ENCODE results near the gene C6orf52. TPM values are rescaled to one million over a fixed set of nuclear protein-coding genes. Genes with fewer than 3 reads are reported as not detected.

Gene C6orf52
- total RNA-seq, 3 donors from 2014 or later: 1.3 TPM; not detected in 2

GRCh38 chr6:10685092-10685915 lies 9.1 kb downstream of the C6orf52 start:
- no peak for DNase-seq (ENCODE audit: low spot score in 2 of 2)
- H3K36me3 ChIP-seq: no peaks in the 10 kb centered on the region
- intact Hi-C loops (cut with DNase I; ENCODE audit: low total_unique reads): no loop called here
- H3K4me1 ChIP-seq: no peaks in the 10 kb centered on the region
- no peaks in the 10 kb centered on the region for H3K27me3 ChIP-seq
- H3K27ac ChIP-seq: no peak overlapping the region
- H3K9me3 ChIP-seq: no peaks in the 10 kb centered on the region
- TF ChIP-seq CTCF (IDR thresholded peaks at IDR 0.05): no peak
- no peak for TF ChIP-seq POLR2AphosphoS5 (IDR thresholded peaks at IDR 0.05)
- no peak for TF ChIP-seq POLR2A (IDR thresholded peaks at IDR 0.05)
- H3K4me3 ChIP-seq: no peak overlapping the region

DNA sequence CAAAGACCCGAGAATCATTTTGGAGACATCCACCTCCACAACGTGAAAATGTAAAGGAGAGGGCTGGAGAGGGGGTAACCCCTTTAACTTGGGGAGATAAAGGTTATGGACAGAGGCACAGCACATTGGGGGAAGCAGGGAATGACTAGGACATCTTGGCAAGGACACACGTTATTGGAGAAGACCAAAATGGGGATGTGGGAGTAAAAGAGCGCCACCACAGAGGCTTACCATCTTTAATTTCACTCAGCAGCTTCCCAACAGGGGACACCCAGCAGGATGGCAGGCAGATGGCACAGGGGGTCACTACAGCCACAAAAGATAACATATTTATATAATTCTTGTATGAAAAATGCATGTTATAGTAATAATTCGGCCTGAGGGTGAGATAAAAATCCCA lies 9.8 kb downstream of the C6orf52 start:
- Histone ChIP-seq H3K4me3 (no peak overlapping the region), H3K9me3 (no peaks in the 10 kb centered on the region), H3K36me3 (no peaks in the 10 kb centered on the region), H3K27me3 (no peaks in the 10 kb centered on the region), H3K4me1 (no peaks in the 10 kb centered on the region), H3K27ac (no peak overlapping the region)
- intact Hi-C loops (cut with DNase I; ENCODE audit: low total_unique reads): no loop called here
- no peak for DNase-seq (ENCODE audit: low spot score in 2 of 2)
- TF ChIP-seq POLR2AphosphoS5 (IDR thresholded peaks at IDR 0.05) (no peak), CTCF (IDR thresholded peaks at IDR 0.05) (no peak), POLR2A (IDR thresholded peaks at IDR 0.05) (no peak)

DNA sequence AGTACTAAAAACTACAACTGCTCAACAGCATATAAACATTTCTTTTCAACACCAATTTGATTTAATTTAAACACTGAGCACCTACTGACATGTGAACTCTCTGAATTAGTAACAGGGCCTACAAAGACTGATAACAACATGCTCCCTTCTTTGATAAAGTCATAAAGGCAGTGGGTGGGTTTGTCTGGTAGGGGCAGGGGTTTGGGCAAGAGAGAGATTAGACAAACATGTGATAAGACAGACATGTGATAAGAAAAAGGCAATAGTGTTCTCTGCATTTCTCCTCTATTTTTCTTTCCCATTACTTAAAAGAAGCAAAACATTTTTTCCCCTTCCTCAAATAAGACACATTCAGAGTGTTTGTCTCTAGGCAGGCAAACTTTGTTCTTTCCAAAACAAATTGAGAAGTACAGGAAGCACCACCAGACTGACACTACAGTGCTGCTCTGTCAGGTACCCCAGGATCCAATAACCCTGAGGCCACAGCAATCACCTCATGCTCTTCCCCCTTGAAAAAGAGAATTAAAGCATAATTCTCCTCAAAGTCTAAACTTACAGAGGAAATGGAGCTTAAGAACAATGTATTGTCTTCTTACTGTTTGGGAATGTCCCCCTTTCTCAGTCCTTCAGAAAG lies 11.9 kb downstream of the C6orf52 start:
- no peak for DNase-seq (ENCODE audit: low spot score in 2 of 2)
- no peaks in the 10 kb centered on the region for H3K4me1 ChIP-seq
- no peaks in the 10 kb centered on the region for H3K9me3 ChIP-seq
- intact Hi-C loops (cut with DNase I; ENCODE audit: low total_unique reads): no loop called here
- TF ChIP-seq POLR2A (IDR thresholded peaks at IDR 0.05): no peak
- TF ChIP-seq CTCF (IDR thresholded peaks at IDR 0.05): no peak
- TF ChIP-seq POLR2AphosphoS5 (IDR thresholded peaks at IDR 0.05): no peak
- no peaks in the 10 kb centered on the region for H3K36me3 ChIP-seq
- no peaks in the 10 kb centered on the region for H3K27me3 ChIP-seq
- no peak overlapping the region for H3K27ac ChIP-seq
- H3K4me3 ChIP-seq: no peak overlapping the region

DNA sequence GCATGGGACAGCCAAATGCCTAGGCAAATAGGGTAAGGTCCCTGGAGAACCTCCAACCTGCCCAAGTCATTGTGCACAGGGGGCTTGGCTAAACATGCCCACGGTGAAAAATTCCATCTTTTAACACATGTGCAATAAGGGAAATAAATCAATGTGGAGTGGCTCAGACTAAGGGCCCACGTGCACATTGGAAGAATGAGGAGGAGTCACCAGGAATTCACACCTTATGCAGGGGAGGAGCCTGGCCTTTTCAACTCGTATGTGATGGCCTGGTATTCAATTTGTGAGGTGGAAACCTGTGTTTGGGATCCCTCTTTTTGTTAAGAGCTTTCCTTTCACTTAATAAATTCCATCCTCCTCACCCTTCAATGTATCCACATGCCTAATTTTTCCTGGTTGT lies 12.6 kb downstream of the C6orf52 start:
- Histone ChIP-seq H3K9me3 (no peaks in the 10 kb centered on the region), H3K4me3 (no peak overlapping the region), H3K36me3 (no peaks in the 10 kb centered on the region), H3K27ac (no peak overlapping the region), H3K27me3 (no peaks in the 10 kb centered on the region), H3K4me1 (no peaks in the 10 kb centered on the region)
- intact Hi-C loops (cut with DNase I; ENCODE audit: low total_unique reads): no loop called here
- TF ChIP-seq CTCF (IDR thresholded peaks at IDR 0.05) (no peak), POLR2A (IDR thresholded peaks at IDR 0.05) (no peak), POLR2AphosphoS5 (IDR thresholded peaks at IDR 0.05) (no peak)
- no peak for DNase-seq (ENCODE audit: low spot score in 2 of 2)

- H3K4me3 ChIP-seq: no peak overlapping the region
- H3K4me1 ChIP-seq: no peaks in the 10 kb centered on the region
- no peak for DNase-seq (ENCODE audit: low spot score in 2 of 2)
- H3K9me3 ChIP-seq: no peaks in the 10 kb centered on the region
- no peak overlapping the region for H3K27ac ChIP-seq
- intact Hi-C loops (cut with DNase I; ENCODE audit: low total_unique reads): no loop called here
- H3K27me3 ChIP-seq: no peaks in the 10 kb centered on the region
- H3K36me3 ChIP-seq: no peaks in the 10 kb centered on the region
- TF ChIP-seq POLR2AphosphoS5 (IDR thresholded peaks at IDR 0.05) (no peak), CTCF (IDR thresholded peaks at IDR 0.05) (no peak), POLR2A (IDR thresholded peaks at IDR 0.05) (no peak)
Measured at GRCh38 chr6:10678456-10678855, 16.0 kb downstream of the C6orf52 start.
